HG02571 (cell line): ENCODE measurements around the gene FAM120B.
"Not testable (repeated sequence)": the region's sequence is repeated elsewhere in the genome, so short reads cannot be mapped to it uniquely, and the experiment has no call there.

Experiments used
- ATAC-seq: cut with Tn5 transposase; IDR thresholded peaks from one replicate; pipeline ENCODE4 v1.9.1; 2021; ENCODE audit warnings: mild to moderate bottlenecking, moderate library complexity; ENCODE audit not compliant: unreplicated experiment

The FAM120B gene

DNA sequence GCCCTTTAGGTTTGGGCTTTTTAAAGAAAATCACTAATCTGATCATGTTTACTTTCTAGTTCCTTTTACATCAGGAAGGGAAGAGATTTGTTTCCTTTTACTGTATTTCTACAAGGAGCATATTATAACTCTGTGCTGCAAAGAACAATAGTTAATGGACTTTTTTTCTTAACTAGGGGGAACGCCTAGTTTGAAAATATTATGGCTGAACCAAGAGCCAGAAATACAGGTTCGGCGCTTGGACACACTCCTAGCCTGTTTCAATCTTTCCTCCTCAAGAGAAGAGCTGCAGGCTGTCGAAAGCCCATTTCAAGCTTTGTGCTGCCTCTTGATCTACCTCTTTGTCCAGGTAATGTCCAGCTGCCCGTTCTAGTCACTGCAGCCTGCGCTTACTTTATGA, 41.4 kb downstream of the FAM120B start:
- ATAC-seq: no peak

DNA sequence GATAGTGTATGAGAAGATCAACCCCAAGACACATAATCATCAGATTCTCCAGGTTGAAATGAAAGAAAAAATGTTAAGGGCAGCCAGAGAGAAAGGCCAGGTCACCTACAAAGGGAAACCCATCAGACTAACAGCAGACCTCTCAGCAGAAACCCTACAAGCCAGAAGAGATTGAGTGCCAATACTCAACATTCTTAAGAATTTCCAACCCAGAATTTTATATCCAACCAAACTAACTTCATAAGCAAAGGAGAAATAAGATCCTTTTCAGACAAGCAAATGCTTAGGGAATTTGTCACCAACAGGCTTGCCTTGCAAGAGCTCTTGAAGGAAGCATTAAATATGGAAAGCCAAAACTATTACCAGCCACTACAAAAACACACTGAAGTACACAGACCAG, 44.9 kb downstream of the FAM120B start:
- not testable (repeated sequence) for ATAC-seq

DNA sequence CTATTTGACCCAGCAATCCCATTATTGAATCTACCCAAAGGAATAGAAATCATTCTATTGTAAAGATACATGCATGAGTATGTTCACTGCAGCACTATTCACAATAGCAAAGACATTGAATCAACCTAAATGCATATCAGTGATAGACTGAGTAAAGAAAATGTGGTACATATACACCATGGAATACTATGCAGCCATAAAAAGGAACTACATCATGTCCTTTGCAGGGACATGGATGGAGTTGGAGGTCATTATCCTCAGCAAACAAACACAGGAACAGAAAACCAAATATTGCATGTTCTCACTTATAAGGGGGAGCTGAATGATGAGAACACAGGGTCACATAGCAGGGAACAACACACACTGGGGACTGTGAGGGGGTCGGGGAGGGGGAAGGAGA, 48.6 kb downstream of the FAM120B start:
- ATAC-seq: not testable (repeated sequence)

DNA sequence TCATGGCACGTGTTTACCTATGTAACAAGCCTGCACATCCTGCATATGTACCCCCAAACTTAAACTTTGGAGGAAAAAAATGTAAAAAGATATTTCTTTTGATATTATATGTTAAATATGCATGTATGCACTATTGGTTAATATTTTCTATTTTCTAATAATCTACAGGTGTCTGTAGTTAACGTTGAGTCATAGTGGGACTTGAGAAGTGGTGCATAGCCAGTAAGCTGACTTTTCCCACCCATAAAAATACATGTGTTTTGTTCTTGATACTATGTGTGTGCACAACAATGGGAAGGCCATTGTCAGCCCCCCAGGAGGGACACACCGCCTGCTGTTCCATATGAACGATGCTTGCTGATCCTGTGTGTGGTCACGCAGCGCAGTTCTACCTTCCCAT, 49.1 kb downstream of the FAM120B start:
- no peak for ATAC-seq

DNA sequence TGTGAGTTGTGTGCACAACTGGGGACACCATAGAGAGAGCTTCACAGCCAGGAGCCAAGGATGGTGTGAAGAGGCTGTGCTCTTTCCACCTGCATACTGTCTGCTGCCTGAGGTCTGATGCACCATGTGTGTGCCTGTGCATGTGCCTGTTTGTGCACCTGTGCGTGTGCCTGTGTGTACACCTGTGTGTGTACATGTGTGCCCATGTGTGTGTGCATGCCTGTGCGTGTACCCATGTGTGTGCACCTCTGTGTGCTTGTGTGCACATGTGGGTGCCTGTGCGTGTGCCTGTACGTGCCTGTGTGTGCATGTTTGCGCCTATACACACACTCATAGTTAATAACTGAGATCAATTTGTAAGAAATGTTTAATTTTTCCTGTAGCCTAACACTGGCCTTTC, 51.3 kb downstream of the FAM120B start:
- ATAC-seq: no peak

DNA sequence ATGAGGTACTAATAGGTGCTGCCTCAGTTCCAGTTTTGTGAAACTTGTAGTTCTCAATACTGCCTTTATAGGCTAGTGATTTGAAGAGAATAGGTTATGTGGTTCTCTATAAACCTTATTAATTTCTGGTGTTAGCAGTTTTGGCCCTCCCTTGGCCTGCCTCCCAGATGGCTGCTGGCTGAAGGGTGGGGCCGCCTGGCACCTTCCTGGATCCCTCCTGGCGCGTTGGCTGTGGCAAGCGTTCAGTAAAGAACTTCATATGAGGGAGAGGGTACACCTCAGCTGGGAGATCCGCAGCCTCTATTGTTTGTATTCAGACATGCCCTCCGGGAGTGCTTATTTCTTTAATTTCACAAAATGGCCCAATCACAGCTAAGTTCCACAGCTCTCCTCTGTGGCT, 51.9 kb downstream of the FAM120B start:
- ATAC-seq: no peak

DNA sequence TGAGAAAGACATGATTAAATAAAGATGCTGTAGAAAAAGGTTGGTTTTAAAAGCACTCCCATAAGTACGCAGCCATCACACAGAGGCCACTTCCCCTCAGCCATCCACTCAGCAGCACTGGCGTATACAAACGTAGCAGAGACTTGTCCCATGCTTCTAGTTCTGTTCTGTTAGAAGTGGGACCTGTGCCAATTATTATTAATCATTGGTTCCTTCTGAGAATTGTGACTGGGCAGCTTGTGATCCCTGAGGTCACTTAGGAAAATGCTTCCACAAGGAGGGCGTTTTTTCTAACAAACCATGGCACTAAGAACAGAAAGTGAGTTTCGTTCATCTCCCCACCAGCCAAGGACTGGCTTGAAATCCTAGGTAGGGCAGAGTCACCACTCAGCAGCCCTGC, 53.9 kb downstream of the FAM120B start:
- ATAC-seq: no peak

DNA sequence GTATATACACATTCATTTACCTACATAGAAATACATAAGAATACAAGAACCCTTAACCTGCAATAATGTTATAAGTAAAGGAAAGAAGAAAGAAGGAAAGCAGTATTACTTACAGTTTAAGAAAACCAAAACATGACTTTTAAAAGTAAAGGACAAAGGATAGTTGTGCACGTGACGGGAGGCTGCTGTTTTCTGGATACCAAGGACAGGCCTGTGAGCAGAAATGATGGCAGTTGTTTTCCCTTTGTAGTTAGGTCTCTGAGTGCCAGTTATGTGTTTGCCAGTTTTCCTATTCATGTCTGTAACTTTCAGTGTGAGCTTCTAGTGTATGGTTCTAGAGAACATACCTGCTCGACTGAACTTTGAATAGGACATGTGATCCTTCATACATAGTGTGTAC, 54.8 kb downstream of the FAM120B start:
- ATAC-seq: no peak

DNA sequence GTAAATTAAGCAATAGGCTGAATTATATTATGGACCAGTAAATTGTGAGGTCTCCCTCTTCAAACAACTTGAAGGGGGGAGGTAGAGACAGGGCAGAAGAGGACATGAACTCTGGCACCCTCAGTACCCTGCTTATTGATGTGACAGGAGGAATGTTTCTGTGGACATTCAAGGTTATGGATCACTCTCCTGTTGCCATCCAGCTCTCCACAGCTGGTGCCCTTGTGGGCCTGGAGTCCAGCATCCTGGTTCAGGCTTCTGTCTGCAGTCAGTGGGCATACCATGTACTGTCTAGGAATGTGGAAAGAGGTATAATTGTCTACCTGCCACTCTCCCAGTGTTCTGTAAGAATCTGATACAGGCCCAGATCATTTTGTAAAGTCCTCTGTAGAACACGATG, 55.6 kb downstream of the FAM120B start:
- no peak for ATAC-seq

DNA sequence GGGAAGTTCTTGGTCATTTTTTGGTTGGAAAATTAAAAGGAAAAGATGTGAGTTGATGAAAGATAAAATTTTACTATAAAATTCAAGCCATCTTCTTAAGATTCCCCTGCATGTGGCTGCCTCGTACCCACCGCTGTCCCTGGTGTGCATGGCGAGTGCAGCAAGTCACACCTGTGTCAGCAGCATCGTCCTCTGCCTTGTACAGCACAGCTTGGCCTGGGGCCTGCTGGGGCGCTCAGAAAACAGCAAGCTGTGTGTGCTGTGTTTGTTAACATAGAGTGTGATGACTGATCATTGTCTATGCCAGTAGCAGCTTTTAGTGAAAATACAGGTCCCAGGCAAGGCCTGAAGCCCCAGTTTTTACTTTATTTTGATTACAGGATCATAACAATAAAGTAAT, 56.7 kb downstream of the FAM120B start:
- ATAC-seq: no peak

DNA sequence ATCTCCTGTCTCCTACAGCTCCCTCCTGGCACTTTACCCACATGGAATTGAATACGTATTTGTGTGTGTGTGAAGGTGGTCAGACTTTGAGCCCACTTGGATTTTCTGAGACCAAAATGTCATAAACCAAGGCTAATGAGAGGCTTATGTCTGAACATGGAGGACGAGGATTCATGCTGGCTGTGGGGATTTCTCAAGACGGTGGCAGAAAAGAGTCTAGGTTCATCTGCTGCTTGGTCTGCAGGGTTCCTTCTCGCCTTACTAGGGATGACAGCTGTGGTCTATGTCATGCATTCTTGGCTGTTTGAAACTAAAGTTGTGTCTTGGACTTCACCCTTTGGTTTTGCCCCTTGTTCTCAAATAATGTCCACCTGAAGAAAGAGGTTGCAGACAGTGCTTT, 58.6 kb downstream of the FAM120B start:
- no peak for ATAC-seq

DNA sequence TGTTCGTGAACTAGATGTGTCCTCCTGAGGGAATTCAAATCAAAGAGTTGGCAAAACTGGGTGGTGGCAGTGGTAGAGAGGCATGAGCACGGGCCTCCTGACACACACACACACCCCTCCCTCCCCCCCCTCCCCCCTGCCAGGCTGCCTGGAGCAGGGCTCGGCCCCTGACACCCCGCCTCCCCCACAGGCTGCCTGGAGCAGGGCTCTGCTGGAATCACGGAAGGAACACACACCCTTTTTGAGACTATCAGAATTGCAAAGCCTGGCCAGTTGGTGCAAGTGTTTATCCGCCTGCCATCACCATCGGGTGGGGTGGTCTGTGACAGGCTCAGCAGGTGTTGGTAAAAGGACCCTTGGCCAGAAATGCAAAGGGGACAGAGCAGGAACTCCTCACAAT, 59.0 kb downstream of the FAM120B start:
- no peak for ATAC-seq

DNA sequence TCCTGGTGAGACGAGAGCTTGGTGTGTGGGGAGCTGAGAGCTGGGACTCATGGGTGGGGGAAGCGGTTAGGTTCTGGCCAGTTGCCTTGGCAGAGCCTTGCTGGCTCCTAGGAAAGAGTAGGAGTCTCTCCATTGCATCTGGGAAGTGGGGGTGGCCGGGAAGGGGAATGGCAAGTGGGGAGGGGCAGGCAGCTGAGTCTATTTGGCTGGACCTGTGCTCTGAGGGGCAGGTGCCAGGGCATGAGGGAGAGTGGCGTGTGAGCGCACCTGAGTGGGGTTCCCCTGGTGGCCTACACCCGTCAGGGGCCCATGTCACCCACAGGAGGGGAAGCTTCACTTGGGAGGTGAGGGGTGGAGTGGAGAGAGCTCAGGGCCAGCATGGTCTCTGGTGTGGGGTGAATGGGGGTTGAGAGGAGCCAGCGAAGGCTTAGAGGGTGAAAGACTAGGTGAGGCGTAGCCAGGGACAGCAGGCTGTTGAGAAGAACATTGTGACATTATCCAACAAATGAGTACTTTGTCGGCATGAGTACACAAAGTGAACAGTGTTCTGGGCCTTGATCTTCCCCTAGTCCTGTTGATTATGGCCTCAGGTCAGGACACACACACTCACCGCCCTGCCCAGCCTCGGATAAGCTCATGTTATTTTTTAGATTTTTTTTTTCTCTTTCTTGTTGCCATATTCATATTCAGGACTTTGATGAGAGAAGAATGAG, 59.8 kb downstream of the FAM120B start:
- ATAC-seq: no peak

DNA sequence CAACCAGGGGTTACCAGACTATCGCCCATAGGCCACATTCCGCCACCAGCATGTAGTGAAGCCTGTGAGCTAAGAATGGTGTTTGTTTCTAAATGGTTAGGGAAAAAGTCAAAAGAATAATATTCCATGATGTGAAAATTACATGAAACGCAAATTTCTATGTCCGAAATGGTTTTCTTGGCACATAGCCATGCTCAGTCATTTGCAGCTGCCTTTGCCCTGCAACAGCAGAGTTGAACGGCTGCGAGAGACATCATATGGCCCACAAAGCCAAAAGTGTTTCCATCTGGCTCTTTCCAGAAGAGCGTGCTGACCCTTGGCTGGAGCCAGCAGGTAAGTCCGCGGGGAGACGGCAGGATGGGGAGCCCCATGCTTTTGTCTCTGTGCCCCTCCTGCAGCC, 60.7 kb downstream of the FAM120B start:
- ATAC-seq: no peak

DNA sequence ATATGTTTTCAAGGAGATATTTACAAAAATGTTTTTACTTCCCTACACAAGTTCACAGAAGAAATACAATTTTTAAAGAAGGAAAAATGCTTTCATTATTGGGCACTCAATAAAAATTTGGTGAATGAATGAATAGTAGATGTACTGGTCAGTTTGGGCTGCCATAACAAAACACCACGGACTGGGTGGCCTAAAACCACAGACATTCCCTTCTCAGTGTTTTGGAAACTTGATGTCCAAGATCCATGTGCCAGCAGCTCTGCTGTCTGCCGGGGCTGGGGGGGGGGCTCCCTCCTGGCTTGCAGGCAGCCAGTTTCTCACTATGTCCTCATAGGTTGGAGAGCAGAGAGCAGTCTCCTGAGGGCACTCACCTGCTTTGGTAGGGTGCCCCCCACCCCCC, 62.0 kb downstream of the FAM120B start:
- no peak for ATAC-seq

DNA sequence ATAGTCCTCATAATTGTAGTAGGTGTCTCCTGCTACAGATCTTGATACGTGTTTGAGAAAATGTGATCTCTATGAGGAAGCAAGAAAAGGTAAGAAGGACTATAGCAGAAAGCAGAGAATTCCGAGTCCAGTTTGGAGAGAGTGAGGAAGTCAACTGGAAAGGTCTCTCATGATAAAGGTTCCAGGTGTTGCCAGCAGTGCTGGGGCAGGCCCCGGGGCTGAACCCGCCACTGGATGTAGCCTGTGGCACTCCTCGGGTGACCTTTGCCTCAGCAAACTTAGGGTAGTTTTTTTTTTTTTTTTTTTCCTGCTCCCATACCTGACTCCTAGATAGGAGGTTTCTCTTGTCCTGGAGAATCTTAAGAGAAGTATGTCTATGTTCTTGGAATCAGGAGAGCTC, 62.8 kb downstream of the FAM120B start:
- ATAC-seq: no peak

DNA sequence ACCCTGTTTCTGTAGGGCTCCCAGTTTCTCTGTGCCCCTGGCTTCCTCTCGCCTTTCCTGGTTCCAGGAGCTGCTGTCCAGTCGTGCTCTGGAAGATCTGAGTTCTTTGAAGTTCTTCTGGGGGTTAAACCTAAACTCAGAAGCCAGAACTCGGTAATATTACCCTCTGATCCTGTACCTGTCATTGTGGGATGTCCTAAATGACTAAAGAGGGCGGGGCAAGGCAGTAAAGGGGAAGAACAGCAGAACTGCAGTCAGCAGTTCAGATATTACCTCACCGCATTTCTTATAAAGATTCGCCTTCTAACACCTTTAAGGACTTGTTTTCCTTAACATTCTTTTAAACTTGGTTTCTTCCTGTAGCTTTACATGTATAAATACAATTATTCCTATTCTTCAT, 63.9 kb downstream of the FAM120B start:
- ATAC-seq: no peak

DNA sequence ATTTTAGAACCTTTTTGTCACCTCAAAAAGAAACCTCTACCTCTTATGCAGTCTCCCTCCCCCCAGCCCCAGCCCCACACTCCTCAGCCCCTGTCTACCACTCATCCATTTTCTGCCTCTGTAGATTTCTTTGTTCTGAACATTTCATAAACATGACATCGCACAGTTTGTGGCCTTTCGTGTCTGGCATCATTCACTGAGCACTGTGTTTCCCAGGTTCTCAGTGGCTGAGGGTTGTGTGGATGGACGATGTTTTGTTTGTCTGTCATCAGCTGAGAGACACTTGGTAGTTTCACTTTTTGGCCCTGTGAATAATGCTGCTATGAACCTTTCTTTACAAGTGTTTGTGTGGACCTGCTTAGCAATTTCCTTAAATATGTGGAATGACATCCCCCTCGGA, 64.5 kb downstream of the FAM120B start:
- ATAC-seq: no peak

DNA sequence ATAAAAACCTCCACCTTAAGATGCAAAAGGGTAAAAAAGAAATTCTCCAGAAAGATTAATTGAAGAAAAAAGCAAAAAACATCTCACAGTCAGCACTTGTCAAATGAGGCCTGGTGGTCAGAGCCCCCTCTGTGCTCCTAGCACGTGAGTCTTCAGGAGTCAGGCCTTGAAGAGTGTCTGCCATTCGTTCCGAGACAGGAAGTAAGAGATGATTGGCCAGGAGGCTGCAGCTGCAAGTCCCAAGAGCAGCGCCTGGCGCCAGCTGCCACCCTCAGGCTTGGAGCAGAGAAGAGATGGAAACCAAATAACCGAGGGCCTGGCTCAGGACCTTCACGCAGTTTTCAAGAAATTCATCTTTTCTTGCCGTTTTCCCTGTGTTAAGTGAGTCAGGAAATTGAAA, 65.0 kb downstream of the FAM120B start:
- no peak for ATAC-seq

DNA sequence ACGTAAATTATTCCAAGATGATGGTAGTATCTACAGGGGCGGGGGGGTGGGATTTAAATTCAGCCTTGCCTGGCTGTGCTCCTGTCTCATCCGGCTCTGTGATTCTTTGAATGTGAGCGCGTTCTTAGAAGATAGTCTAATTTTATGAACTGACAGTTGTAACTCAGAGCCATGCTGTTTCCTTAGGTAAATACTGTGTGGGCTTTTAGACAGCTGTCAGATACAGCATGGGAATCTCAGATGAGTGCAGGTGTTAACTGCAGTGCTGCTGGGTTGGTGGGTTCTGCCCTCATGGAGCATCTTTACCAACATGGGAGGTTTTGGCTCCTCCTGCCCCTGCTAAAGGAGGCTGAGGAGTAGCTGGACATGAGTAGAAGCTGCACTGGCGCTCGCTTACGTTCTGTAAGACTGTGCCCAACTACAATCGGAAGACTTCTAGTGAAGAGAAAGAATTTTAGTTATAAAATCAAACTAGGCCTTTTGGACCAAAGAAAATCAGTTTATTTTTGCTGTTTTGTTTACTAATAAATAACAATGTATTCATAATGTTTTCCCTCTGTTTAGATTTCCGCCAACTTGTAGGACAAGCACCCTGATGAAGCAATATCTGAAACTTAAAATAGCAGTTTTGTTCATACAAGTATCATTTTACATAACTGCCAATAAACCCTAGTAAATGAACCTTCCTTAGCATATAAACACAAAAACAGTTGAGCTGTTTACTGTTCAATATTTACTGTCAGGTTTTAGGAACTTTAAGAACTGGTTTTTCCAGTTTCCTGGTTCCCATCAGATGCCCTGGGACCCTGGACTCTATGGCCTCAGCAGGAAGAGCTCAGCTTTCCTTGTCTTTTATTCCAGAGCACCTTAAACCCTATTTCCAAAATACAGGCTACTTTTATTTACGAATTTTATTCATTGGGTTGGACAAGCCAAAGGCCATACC, 66.1 kb downstream of the FAM120B start:
- no peak for ATAC-seq

DNA sequence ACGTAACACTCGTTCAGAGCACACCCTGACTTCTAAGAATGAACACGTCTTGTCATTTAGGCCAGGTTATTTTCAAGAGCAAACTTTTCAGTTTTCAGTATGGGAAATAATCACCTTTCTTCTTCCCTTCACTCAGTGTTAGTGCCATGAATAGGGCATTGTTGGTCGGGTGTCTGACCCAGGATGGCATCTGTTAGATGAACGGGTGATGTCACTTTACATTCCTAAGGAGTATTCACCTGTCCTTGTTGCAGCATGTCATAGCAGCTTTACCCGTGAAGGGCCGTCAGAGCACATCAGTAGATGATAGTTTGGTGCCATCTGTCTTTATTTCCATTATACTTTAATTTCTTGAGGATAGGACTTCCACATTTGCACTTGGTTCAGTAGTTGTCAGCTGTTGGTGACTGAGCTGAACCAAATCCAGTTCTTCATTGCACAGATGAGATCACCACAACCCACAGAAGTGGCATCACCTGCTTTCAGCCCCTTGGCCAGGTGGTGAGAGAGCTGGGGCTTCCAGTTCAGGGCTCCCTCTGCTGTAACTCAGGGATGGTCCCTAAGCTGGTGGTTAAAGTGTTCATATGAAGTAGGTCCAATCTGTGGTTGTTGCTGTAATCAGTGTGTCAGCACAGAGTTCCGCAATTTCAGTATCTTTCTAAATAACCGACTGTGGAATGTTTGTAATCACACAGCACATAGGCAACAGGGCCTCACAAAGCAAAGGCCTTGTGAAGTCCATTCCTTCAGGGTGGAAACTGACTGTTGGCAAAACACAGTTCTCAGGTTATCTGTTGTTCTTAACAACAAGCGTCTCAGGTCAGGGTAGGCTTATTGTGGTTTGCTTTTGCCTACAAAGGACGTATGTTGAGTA, 68.2 kb downstream of the FAM120B start:
- ATAC-seq: no peak
